ENCODE data around the gene HOXA10.

Gene HOXA10

GRCh38 chr7:27146491-27147198 is 27.5 kb downstream of the HOXA10 start:
- TF ChIP-seq, protein P1, sequence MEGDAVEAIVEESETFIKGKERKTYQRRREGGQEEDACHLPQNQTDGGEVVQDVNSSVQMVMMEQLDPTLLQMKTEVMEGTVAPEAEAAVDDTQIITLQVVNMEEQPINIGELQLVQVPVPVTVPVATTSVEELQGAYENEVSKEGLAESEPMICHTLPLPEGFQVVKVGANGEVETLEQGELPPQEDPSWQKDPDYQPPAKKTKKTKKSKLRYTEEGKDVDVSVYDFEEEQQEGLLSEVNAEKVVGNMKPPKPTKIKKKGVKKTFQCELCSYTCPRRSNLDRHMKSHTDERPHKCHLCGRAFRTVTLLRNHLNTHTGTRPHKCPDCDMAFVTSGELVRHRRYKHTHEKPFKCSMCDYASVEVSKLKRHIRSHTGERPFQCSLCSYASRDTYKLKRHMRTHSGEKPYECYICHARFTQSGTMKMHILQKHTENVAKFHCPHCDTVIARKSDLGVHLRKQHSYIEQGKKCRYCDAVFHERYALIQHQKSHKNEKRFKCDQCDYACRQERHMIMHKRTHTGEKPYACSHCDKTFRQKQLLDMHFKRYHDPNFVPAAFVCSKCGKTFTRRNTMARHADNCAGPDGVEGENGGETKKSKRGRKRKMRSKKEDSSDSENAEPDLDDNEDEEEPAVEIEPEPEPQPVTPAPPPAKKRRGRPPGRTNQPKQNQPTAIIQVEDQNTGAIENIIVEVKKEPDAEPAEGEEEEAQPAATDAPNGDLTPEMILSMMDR (conservative IDR thresholded peaks at IDR 0.05): no peak
- no peak overlapping the region for H3K27ac ChIP-seq

- no peak overlapping the region for H3K27ac ChIP-seq
- TF ChIP-seq, protein P1 (conservative IDR thresholded peaks at IDR 0.05): no peak
These were observed 28.2 kb downstream of the HOXA10 start for GRCh38 chr7:27145914-27146412.

DNA sequence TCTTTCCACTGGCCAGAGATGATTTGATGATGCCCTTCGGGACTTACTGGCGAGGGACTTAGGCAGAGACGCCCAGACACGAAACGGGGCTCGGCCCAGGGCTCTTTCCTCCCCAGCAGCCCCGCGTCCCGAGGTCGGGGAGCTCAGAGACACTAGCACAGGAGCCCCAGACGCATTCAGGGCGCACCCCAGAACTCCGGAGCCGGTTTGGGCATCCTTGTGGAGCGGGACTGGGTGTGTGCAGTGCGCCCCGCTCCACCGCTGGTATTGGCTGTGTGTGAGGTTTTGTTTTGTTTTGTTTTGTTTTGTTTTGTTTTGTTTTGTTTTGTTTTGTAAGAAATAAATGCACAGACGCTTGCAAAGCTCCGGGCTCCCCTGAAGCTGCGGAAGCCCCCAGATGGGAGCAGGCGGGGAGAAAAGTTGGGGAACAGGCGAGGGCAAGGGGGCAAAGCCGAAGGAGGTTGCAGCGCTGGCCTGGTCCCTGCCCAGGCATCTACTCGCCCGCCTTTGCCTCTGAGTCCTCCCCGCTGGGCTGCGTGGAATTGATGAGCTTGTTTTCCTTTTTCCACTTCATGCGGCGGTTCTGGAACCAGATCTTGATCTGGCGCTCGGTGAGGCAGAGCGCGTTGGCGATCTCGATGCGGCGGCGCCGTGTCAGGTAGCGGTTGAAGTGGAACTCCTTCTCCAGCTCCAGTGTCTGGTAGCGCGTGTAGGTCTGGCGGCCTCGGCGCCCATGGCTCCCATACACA is 28.8 kb downstream of the HOXA10 start:
- no peak overlapping the region for H3K27ac ChIP-seq
- TF ChIP-seq, protein P1 (conservative IDR thresholded peaks at IDR 0.05): no peak

GRCh38 chr7:27144781-27145164 is 29.3 kb downstream of the HOXA10 start:
- TF ChIP-seq, protein P1 (conservative IDR thresholded peaks at IDR 0.05): no peak
- no peak overlapping the region for H3K27ac ChIP-seq

DNA sequence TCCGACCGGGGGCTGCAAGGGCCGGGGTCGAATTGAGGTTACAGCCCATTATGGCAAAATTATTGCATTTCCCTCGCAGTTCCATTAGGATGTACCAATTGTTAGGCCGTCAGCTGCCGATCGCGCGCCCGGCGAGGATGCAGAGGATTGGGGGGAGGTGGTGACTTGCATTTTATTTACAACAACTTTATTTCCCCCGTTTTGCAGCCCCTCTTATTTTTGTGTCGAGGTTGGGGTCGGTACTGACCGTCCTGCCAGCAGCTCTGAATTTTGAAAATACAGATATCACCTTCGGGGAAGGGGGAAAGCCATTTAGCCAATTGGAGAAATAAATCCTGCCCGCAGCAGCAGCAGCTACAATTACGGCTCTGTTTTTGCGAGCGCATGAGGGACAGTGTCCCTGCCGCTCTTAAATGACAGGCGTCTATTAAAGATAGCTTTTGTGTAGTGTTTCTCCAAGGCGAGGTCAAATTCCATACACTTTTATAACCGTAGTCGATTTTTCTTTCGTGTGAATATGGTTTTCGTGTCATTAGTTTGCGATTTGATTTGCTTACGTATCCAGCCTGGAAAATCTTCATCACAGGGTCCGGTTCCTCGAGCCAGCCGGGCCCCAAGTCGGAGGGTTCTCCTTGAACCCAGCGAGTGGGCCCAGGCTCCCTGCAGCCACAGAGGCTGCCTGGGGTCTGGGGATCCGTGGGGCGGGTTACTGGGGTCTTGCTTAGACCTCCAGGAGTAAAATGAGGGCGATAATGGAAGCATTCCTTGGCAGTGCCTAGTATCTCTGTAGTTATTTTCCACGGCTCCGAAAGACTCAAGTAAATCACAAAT is 30.0 kb downstream of the HOXA10 start:
- H3K27ac ChIP-seq: no peak overlapping the region

DNA sequence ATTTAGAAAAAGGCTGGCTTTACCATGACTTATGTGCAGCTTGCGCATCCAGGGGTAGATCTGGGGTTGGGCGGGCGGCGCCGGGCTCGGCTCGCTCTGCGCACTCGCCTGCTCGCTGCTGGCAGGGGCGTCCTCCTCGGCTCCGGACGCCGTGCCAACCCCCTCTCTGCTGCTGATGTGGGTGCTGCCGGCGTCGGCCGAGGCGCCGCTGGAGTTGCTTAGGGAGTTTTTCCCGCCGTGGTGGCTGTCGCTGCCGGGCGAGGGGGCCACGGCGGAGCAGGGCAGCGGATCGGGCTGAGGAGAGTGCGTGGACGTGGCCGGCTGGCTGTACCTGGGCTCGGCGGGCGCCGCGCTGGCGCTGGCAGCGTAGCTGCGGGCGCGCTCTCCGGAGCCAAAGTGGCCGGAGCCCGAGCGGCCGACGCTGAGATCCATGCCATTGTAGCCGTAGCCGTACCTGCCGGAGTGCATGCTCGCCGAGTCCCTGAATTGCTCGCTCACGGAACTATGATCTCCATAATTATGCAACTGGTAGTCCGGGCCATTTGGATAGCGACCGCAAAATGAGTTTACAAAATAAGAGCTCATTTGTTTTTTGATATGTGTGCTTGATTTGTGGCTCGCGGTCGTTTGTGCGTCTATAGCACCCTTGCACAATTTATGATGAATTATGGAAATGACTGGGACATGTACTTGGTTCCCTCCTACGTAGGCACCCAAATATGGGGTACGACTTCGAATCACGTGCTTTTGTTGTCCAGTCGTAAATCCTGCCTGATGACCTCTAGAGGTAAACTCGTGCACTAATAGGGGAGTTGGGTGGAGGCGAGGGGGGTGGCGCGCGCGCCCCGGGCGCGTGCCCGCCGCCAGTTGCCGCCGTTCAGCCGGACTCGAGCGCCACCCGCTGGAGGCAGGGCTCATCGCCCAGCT is 30.8 kb downstream of the HOXA10 start, which contains the start of gene HOXA5:
Gene HOXA5 (minus strand): TSS at position 659 of the 927 bp plus-strand sequence. CDS start 74 bp downstream, at position 585.
- TF ChIP-seq, protein P1 (conservative IDR thresholded peaks at IDR 0.05): no peak
- no peak within 1 kb of the TSS for H3K27ac ChIP-seq

More for the DNA sequence above, 30.0 kb downstream of the HOXA10 start:
- TF ChIP-seq, protein P1 (conservative IDR thresholded peaks at IDR 0.05): no peak

Measured in VCaP (cell line).